CD4-positive, alpha-beta T cell treated with Interleukin-6 at 100 ng/mL for 8 hours (primary cell): ENCODE data around the gene PCDHB8.
"Not testable (repeated sequence)": the region's sequence is repeated elsewhere in the genome, so short reads cannot be mapped to it uniquely, and the experiment has no call there.

Source experiments
- DNase-seq: peaks from one replicate; pipeline ENCODE4 v3.0.0-alpha.2; 2020; ENCODE audit warnings: mixed read lengths, low spot score

The PCDHB8 gene

GRCh38 chr5:141184117-141184855 lies 6.7 kb downstream of the PCDHB8 start:
- not testable (repeated sequence) for DNase-seq

GRCh38 chr5:141186897-141187512 lies 9.4 kb downstream of the PCDHB8 start, which contains the start of gene PCDHB9:
TSS of gene PCDHB9 (plus strand) at chr5:141187161. CDS start at chr5:141187319, 158 bp downstream.
- DNase-seq: no peak

- not testable (repeated sequence) for DNase-seq
Observed at GRCh38 chr5:141188682-141189081, 11.1 kb downstream of the PCDHB8 start.

- DNase-seq: not testable (repeated sequence)
Observed at GRCh38 chr5:141189131-141189530, 11.5 kb downstream of the PCDHB8 start.

GRCh38 chr5:141192110-141192725 lies 14.6 kb downstream of the PCDHB8 start, which contains the start of gene PCDHB10:
TSS of gene PCDHB10 (plus strand) at chr5:141192353. CDS start at chr5:141192553, 200 bp downstream.
- DNase-seq: no peak

- not testable (repeated sequence) for DNase-seq
Observed at GRCh38 chr5:141194332-141194731, 16.7 kb downstream of the PCDHB8 start.

GRCh38 chr5:141196363-141196762 lies 18.8 kb downstream of the PCDHB8 start:
- no peak for DNase-seq

GRCh38 chr5:141199359-141200235 lies 22.0 kb downstream of the PCDHB8 start, which contains the start of gene PCDHB11:
TSS of gene PCDHB11 (plus strand) at chr5:141199627. CDS start at chr5:141199775, 148 bp downstream.
- DNase-seq: no peak

- not testable (repeated sequence) for DNase-seq
Observed at GRCh38 chr5:141201126-141201525, 23.5 kb downstream of the PCDHB8 start.

GRCh38 chr5:141201646-141202045 lies 24.1 kb downstream of the PCDHB8 start:
- DNase-seq: not testable (repeated sequence)

GRCh38 chr5:141208478-141208877 lies 30.9 kb downstream of the PCDHB8 start, which contains the start of gene PCDHB12:
TSS of gene PCDHB12 (plus strand) at chr5:141208719. CDS start at chr5:141208908, 189 bp downstream.
- DNase-seq: no peak

GRCh38 chr5:141210281-141210680 lies 32.7 kb downstream of the PCDHB8 start:
- DNase-seq: not testable (repeated sequence)

GRCh38 chr5:141210849-141211248 lies 33.3 kb downstream of the PCDHB8 start:
- not testable (repeated sequence) for DNase-seq

GRCh38 chr5:141213656-141214339 lies 36.2 kb downstream of the PCDHB8 start, which contains the start of gene PCDHB13:
TSS of gene PCDHB13 (plus strand) at chr5:141213919. CDS start at chr5:141214124, 205 bp downstream.
- not testable (repeated sequence) for DNase-seq

- DNase-seq: not testable (repeated sequence)
Observed at GRCh38 chr5:141214583-141214982, 37.0 kb downstream of the PCDHB8 start.

- not testable (repeated sequence) for DNase-seq
Observed at GRCh38 chr5:141215504-141215903, 37.9 kb downstream of the PCDHB8 start.

GRCh38 chr5:141216035-141216434 lies 38.4 kb downstream of the PCDHB8 start:
- DNase-seq: not testable (repeated sequence)

- DNase-seq: no peak
Observed at GRCh38 chr5:141223112-141223783, 45.7 kb downstream of the PCDHB8 start, which contains the start of gene PCDHB14. TSS of gene PCDHB14 (plus strand) at chr5:141223343. CDS start at chr5:141223506, 163 bp downstream.

- not testable (repeated sequence) for DNase-seq
Observed at GRCh38 chr5:141224844-141225243, 47.3 kb downstream of the PCDHB8 start.

- DNase-seq: not testable (repeated sequence)
Observed at GRCh38 chr5:141225421-141225820, 47.8 kb downstream of the PCDHB8 start.
